Endothelial cell (in vitro differentiated cells): ENCODE data around the gene DNMT1. TPM values are rescaled to one million over a fixed set of nuclear protein-coding genes. Genes with fewer than 3 reads are reported as not detected.

Source experiments
- DNase-seq: peaks from one replicate; pipeline ENCODE4 v3.0.0; 2021; ENCODE audit warnings: low spot score
- H3K27ac Mint-ChIP-seq: one replicate; pipeline ENCODE4 v1.8.0; 2021; ENCODE audit warnings: mixed read lengths, inconsistent platforms; ENCODE audit not compliant: unreplicated experiment
- H3K27me3 Mint-ChIP-seq: one replicate; pipeline ENCODE4 v1.8.0; 2021; ENCODE audit warnings: mild to moderate bottlenecking, moderate library complexity, mixed read lengths, inconsistent platforms; ENCODE audit not compliant: unreplicated experiment
- H3K36me3 Mint-ChIP-seq: one replicate; pipeline ENCODE4 v1.8.0; 2021; ENCODE audit warnings: mild to moderate bottlenecking, low read depth, mixed read lengths, inconsistent platforms; ENCODE audit not compliant: unreplicated experiment
- H3K4me1 Mint-ChIP-seq: one replicate; pipeline ENCODE4 v1.8.0; 2021; ENCODE audit warnings: mild to moderate bottlenecking, mixed read lengths, inconsistent platforms; ENCODE audit not compliant: unreplicated experiment
- H3K4me3 Mint-ChIP-seq: one replicate; pipeline ENCODE4 v1.8.0; 2021; ENCODE audit warnings: mild to moderate bottlenecking, mixed read lengths, inconsistent platforms; ENCODE audit not compliant: unreplicated experiment
- H3K9me3 Mint-ChIP-seq: one replicate; pipeline ENCODE4 v1.8.0; 2021; ENCODE audit warnings: mixed read lengths, inconsistent platforms; ENCODE audit not compliant: unreplicated experiment
- total RNA-seq: library from RNA; stranded (reverse); fragmentation: NEBNext Ultra II Directional; extraction: Animal tissue kit (Norgen Biotek cat#: 25700); gene quantifications from one replicate; pipeline ENCODE4 v1.2.1, GENCODE V29; 2021; ENCODE audit not compliant: unreplicated experiment
- TF ChIP-seq, protein P1 (sequence below): fragments of 200-600 bp; sonication (generic); IDR thresholded peaks from one replicate; pipeline ENCODE4 v1.5.0; 2021; ENCODE audit warnings: antibody characterized with exemption; ENCODE audit not compliant: unreplicated experiment

Gene DNMT1
- total RNA-seq, 1 donor from 2014 or later: 119 TPM

DNA sequence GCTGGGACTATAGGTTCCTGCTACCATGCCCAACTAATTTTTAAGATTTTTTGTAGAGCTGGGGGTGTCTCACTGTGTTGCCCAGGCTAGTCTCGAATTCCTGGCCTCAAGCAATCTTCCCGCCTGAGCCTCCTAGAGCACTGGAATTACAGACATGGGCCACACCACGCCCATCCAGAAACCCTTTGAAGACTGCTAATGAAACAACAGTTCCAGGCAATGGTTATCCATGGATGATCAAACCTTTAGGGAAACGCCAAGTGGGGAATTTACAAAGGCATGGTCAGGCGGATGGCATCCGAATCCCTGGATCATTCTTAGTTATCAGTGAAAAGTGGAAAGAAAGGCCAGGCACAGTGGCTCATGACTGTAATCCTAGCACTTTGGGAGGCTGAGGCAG is 16.9 kb upstream of the DNMT1 start:
- H3K27ac Mint-ChIP-seq: no peak overlapping the region
- peaks cover 2% of the 10 kb centered on the region for H3K27me3 Mint-ChIP-seq
- no peak for DNase-seq
- TF ChIP-seq, protein P1, sequence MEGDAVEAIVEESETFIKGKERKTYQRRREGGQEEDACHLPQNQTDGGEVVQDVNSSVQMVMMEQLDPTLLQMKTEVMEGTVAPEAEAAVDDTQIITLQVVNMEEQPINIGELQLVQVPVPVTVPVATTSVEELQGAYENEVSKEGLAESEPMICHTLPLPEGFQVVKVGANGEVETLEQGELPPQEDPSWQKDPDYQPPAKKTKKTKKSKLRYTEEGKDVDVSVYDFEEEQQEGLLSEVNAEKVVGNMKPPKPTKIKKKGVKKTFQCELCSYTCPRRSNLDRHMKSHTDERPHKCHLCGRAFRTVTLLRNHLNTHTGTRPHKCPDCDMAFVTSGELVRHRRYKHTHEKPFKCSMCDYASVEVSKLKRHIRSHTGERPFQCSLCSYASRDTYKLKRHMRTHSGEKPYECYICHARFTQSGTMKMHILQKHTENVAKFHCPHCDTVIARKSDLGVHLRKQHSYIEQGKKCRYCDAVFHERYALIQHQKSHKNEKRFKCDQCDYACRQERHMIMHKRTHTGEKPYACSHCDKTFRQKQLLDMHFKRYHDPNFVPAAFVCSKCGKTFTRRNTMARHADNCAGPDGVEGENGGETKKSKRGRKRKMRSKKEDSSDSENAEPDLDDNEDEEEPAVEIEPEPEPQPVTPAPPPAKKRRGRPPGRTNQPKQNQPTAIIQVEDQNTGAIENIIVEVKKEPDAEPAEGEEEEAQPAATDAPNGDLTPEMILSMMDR: no peak
- H3K4me3 Mint-ChIP-seq: no peak overlapping the region
- H3K4me1 Mint-ChIP-seq: no peaks in the 10 kb centered on the region
- H3K9me3 Mint-ChIP-seq: no peaks in the 10 kb centered on the region
- no peaks in the 10 kb centered on the region for H3K36me3 Mint-ChIP-seq

DNA sequence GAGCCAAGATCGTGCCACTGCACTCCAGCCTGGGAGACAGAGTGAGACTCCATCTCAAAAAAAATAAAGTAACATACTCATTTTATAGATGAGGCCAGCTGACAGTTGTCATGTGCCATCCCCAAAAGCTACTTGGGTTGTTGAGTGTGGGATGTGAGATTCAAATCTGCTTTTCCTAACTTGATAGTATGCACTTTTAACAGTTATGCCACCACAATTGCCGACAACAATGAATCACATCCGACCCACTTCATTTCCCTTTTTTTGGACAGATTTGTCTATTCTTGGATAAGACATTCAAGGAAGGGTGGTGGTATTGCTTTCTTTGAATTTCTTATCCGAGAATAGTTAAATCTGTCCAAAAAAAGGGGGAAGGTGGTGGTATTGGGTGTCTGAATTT is 16.3 kb upstream of the DNMT1 start:
- Mint-ChIP-seq H3K4me1 (no peaks in the 10 kb centered on the region), H3K36me3 (no peaks in the 10 kb centered on the region), H3K9me3 (no peaks in the 10 kb centered on the region), H3K27ac (no peak overlapping the region), H3K4me3 (no peak overlapping the region), H3K27me3 (peaks cover 5% of the 10 kb centered on the region)
- TF ChIP-seq, protein P1: no peak
- no peak for DNase-seq

DNA sequence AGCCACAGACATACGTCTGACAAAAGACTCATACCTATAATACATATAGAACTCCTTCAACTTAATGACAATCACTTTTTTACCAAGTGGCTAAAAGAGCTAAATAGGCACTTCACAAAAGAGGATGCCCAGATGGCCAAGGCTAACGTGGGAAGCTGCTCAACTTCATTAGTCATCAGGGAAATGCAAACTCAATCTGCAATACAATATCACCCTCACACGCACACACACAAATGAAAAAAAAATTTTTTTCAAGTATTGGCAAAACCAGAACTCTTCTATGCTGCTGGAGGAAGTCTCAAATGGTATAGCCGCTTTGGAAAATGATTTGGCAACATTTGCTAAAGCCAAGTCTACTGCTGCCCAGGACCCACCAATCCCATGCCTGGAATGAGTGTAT is 14.6 kb upstream of the DNMT1 start:
- Mint-ChIP-seq H3K9me3 (no peaks in the 10 kb centered on the region), H3K36me3 (no peaks in the 10 kb centered on the region), H3K4me1 (no peaks in the 10 kb centered on the region), H3K27me3 (peaks cover 5% of the 10 kb centered on the region), H3K4me3 (no peak overlapping the region), H3K27ac (no peak overlapping the region)
- TF ChIP-seq, protein P1: no peak
- no peak for DNase-seq

DNA sequence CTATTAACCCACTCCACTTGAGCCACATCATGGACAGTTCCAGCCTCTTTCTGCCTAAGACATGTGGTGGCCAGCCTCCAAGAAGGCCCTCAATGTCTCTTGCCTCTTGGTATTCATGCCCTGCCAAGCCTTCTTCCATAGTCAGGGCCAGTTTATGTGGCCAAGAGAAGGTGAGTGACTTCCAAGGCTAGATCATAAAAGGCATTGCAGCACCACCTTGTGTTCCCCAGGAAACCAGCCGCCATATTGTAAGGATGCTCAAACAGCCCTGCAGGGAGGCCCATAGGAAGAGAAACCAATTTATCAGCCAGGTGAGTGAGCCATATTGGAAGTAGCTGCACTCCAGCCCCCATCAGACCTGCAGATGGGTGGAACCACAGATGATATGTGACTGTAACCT is 12.3 kb upstream of the DNMT1 start:
- Mint-ChIP-seq H3K4me1 (no peaks in the 10 kb centered on the region), H3K27ac (no peak overlapping the region), H3K9me3 (no peaks in the 10 kb centered on the region), H3K36me3 (no peaks in the 10 kb centered on the region), H3K4me3 (no peak overlapping the region), H3K27me3 (peaks cover 5% of the 10 kb centered on the region)
- DNase-seq: no peak
- TF ChIP-seq, protein P1: no peak

DNA sequence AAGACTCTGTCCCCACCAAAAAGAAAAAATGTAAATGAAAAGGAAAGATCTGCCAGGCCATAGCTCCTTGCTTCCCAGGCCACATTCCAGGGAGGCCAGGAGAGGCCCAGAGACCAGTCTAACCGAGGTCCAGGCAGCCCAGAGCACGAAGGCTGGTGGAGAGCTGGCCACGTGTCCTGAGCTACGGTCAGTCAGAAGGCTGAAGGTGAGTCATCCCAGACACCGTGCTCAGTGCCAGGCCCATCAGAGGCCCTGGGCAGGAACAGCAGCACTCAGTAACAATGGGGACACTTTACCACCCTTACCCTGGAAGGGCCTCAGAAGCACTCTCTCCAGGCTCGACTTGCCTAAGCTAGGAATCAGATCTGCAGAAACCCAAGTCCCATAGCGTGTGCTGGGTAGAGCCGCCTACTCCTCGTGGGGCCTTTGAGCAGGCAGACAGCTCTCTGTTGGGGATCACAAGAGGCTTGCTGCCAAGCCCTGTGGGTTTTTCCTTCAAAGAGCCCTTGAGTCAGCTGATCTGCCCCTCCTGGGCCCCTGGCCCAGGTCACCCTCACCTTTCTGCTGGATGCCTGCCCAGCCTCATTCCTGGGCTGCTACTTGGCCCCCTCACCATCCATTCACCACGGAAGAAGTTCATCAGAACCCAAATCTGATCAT is 11.6 kb upstream of the DNMT1 start:
- Mint-ChIP-seq H3K9me3 (no peaks in the 10 kb centered on the region), H3K27ac (no peak overlapping the region), H3K27me3 (peaks cover 5% of the 10 kb centered on the region), H3K36me3 (no peaks in the 10 kb centered on the region), H3K4me3 (no peak overlapping the region), H3K4me1 (no peaks in the 10 kb centered on the region)
- TF ChIP-seq, protein P1: no peak
- DNase-seq: no peak
